Neural progenitor cell (in vitro differentiated cells): ENCODE measurements around the gene RASGRP3. TPM values are rescaled to one million over a fixed set of nuclear protein-coding genes. Genes with fewer than 3 reads are reported as not detected.

Source experiments
- DNase-seq: peaks from one replicate; pipeline ENCODE4 v3.0.0-alpha.2; 2016; ENCODE audit warnings: low spot score
- H2AFZ ChIP-seq: fragments of 200-600 bp; sonication (generic); replicated peaks from 2 replicates; pipeline ENCODE4 v1.6.1; 2016; ENCODE audit warnings: antibody characterized with exemption
- H3F3A ChIP-seq: fragments of 200-600 bp; sonication (generic); 2 replicates; pipeline ENCODE4 v1.6.1; 2016; ENCODE audit warnings: antibody characterized with exemption, low read depth
- H3K27ac ChIP-seq: fragments of 200-600 bp; sonication (generic); 2 replicates; pipeline ENCODE4 v1.5.1; 2016; ENCODE audit warnings: mild to moderate bottlenecking
- H3K27me3 ChIP-seq: fragments of 200-600 bp; sonication (generic); 2 replicates; pipeline ENCODE4 v1.6.1; 2016; ENCODE audit warnings: mild to moderate bottlenecking, moderate library complexity
- H3K36me3 ChIP-seq: fragments of 200-600 bp; sonication (generic); 2 replicates; pipeline ENCODE4 v1.5.1; 2016
- H3K4me1 ChIP-seq: fragments of 200-600 bp; sonication (generic); 2 replicates; pipeline ENCODE4 v1.6.1; 2016; ENCODE audit warnings: mixed run types
- H3K4me2 ChIP-seq: fragments of 200-600 bp; sonication (generic); 2 replicates; pipeline ENCODE4 v1.6.1; 2016
- H3K4me3 ChIP-seq: fragments of 200-600 bp; sonication (generic); 2 replicates; pipeline ENCODE4 v1.5.1; 2016
- H3K79me2 ChIP-seq: fragments of 200-600 bp; sonication (generic); 2 replicates; pipeline ENCODE4 v1.6.1; 2016; ENCODE audit warnings: low read depth
- H3K9ac ChIP-seq: fragments of 200-600 bp; sonication (generic); 2 replicates; pipeline ENCODE4 v1.6.1; 2016
- H3K9me3 ChIP-seq: fragments of 200-600 bp; sonication (generic); 2 replicates; pipeline ENCODE4 v1.5.1; 2016; ENCODE audit warnings: low read depth
- H4K20me1 ChIP-seq: fragments of 200-600 bp; sonication (generic); 2 replicates; pipeline ENCODE4 v1.6.1; 2016; ENCODE audit warnings: low read depth
- H3K27ac Mint-ChIP-seq: 3 replicates; pipeline ENCODE4 v1.8.0; 2021; ENCODE audit warnings: mixed read lengths
- H3K27me3 Mint-ChIP-seq: 2 replicates; pipeline ENCODE4 v1.8.0; 2022; ENCODE audit warnings: low read depth, mild to moderate bottlenecking, inconsistent platforms, moderate library complexity, mixed read lengths; ENCODE audit not compliant: insufficient read depth
- H3K36me3 Mint-ChIP-seq: 3 replicates; pipeline ENCODE4 v1.8.0; 2021; ENCODE audit warnings: mixed read lengths
- H3K4me1 Mint-ChIP-seq: 3 replicates; pipeline ENCODE4 v1.8.0; 2021; ENCODE audit warnings: mixed read lengths
- H3K4me3 Mint-ChIP-seq: 3 replicates; pipeline ENCODE4 v1.8.0; 2021; ENCODE audit warnings: mild to moderate bottlenecking, moderate library complexity, mixed read lengths
- H3K9me3 Mint-ChIP-seq: 3 replicates; pipeline ENCODE4 v1.8.0; 2020; ENCODE audit warnings: mixed read lengths
- EZH2 ChIP-seq: fragments of 200-600 bp; sonication (generic); IDR thresholded peaks from 2 replicates; pipeline ENCODE4 v1.6.1; 2017; ENCODE audit warnings: antibody characterized with exemption, mild to moderate bottlenecking, moderate library complexity
- EZH2phosphoT487 ChIP-seq: fragments of 200-600 bp; sonication (generic); IDR thresholded peaks from 2 replicates; pipeline ENCODE4 v1.6.1; 2017; ENCODE audit warnings: antibody characterized with exemption
- total RNA-seq: library from RNA; depleted of rRNA; stranded (reverse); fragments of >200 nt; gene quantifications from 2 replicates; pipeline ENCODE4 v1.2.3, GENCODE V29; 2015; ENCODE audit warnings: low replicate concordance
- TF ChIP-seq, protein P1 (sequence below): fragments of 200-600 bp; sonication (generic); IDR thresholded peaks from 2 replicates; pipeline ENCODE4 v1.5.1; 2017; ENCODE audit warnings: antibody characterized with exemption, mild to moderate bottlenecking

Gene RASGRP3
- total RNA-seq, 1 donor from 2014 or later, result not detected

DNA sequence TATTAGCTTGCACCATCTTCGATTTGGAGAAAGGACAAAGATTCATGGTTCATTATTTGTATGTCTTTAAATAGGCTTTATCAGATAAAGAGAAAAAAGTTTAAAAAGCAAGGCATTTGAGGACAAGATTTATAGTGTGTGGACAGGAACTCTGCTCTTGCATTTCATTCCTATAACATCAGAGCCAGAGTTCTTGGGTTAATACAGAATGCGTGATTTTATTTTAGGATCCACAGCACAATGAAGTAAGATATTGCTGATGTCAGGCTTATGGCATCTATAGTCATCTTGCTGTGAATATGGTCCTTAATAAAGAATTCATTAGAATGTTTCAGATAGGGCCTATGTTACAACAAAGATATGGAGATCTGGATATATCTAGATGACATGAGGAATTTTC lies 19.7 kb downstream of the RASGRP3 start:
- Mint-ChIP-seq H3K4me3 (no peak overlapping the region), H3K27me3 (peaks cover 2% of the 10 kb centered on the region), H3K9me3 (no peaks in the 10 kb centered on the region), H3K36me3 (no peaks in the 10 kb centered on the region), H3K27ac (no peak overlapping the region), H3K4me1 (peaks cover 12% of the 10 kb centered on the region)
- no peaks in the 10 kb centered on the region for H3K9me3 ChIP-seq
- H3K27me3 ChIP-seq, result no peaks in the 10 kb centered on the region
- no peaks in the 10 kb centered on the region for H3F3A ChIP-seq
- no peaks in the 10 kb centered on the region for H4K20me1 ChIP-seq
- DNase-seq, result no peak
- no peak overlapping the region for H3K27ac ChIP-seq
- no peak overlapping the region for H2AFZ ChIP-seq
- no peaks in the 10 kb centered on the region for H3K79me2 ChIP-seq
- no peak overlapping the region for H3K9ac ChIP-seq
- TF ChIP-seq, protein P1, sequence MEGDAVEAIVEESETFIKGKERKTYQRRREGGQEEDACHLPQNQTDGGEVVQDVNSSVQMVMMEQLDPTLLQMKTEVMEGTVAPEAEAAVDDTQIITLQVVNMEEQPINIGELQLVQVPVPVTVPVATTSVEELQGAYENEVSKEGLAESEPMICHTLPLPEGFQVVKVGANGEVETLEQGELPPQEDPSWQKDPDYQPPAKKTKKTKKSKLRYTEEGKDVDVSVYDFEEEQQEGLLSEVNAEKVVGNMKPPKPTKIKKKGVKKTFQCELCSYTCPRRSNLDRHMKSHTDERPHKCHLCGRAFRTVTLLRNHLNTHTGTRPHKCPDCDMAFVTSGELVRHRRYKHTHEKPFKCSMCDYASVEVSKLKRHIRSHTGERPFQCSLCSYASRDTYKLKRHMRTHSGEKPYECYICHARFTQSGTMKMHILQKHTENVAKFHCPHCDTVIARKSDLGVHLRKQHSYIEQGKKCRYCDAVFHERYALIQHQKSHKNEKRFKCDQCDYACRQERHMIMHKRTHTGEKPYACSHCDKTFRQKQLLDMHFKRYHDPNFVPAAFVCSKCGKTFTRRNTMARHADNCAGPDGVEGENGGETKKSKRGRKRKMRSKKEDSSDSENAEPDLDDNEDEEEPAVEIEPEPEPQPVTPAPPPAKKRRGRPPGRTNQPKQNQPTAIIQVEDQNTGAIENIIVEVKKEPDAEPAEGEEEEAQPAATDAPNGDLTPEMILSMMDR, result no peak
- TF ChIP-seq EZH2phosphoT487, result no peak
- no peak overlapping the region for H3K4me2 ChIP-seq
- no peak overlapping the region for H3K4me3 ChIP-seq
- no peaks in the 10 kb centered on the region for H3K36me3 ChIP-seq
- peaks cover 3% of the 10 kb centered on the region for H3K4me1 ChIP-seq

DNA sequence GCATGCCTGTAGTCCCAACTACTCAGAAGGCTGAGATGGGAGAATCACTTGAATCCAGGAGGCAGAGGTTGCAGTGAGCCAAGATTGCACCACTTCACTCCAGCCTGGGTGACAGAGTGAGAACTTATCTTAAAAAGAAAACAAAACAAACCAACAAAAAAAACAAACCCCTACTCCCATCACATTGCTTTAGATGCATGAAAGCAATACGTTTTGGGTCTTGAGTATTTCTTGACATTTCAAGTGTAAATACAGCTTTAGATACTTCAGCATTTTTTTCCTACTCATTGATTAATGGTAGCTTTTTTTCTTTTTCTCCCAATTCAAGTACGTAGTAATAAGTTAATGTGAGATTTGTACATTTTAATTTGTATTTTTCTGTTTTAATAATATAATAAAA lies 20.3 kb downstream of the RASGRP3 start:
- H3K4me2 ChIP-seq, result no peak overlapping the region
- DNase-seq, result no peak
- no peak overlapping the region for H3K4me3 Mint-ChIP-seq

DNA sequence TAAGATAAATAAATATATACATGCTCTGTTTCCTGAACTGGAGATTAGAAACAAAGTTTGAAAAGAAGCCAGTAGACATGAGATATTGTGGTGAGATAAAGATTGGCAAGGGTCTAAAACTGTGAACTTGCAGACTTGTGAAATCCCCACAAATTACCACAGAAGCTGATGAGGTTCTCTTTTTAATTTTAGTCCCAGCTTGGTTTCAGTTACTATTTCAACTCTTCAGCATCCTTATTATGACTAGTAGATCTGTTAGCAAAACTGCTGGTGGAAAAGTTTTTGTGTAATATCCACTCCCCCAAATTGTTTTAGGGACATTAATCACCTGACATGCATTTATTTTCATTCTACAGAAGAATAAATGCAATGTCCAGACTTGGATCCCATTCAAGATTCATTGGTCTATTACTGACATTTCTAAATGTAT lies 20.8 kb downstream of the RASGRP3 start:
- H3K27me3 ChIP-seq, result no peaks in the 10 kb centered on the region
- H3K4me1 ChIP-seq, result peaks cover 3% of the 10 kb centered on the region
- no peaks in the 10 kb centered on the region for H3K36me3 ChIP-seq
- H3K4me1 Mint-ChIP-seq, result peaks cover 12% of the 10 kb centered on the region
- no peaks in the 10 kb centered on the region for H3K9me3 ChIP-seq
- DNase-seq, result no peak
- H3K27me3 Mint-ChIP-seq, result peaks cover 2% of the 10 kb centered on the region
- no peak overlapping the region for H3K4me3 ChIP-seq
- H3K27ac Mint-ChIP-seq, result no peak overlapping the region
- H3K9me3 Mint-ChIP-seq, result no peaks in the 10 kb centered on the region
- no peak overlapping the region for H3K9ac ChIP-seq
- no peaks in the 10 kb centered on the region for H3K36me3 Mint-ChIP-seq
- no peak overlapping the region for H3K4me2 ChIP-seq
- TF ChIP-seq EZH2phosphoT487 (no peak), EZH2 (no peak)
- TF ChIP-seq, protein P1, result no peak
- no peaks in the 10 kb centered on the region for H3K79me2 ChIP-seq
- no peaks in the 10 kb centered on the region for H4K20me1 ChIP-seq
- no peak overlapping the region for H3K4me3 Mint-ChIP-seq
- H3F3A ChIP-seq, result no peaks in the 10 kb centered on the region
- H3K27ac ChIP-seq, result no peak overlapping the region
- no peak overlapping the region for H2AFZ ChIP-seq

More for the DNA sequence above, 20.3 kb downstream of the RASGRP3 start:
- no peak overlapping the region for H3K27ac ChIP-seq
- H3K4me1 ChIP-seq, result peaks cover 3% of the 10 kb centered on the region
- H3K36me3 ChIP-seq, result no peaks in the 10 kb centered on the region
- no peaks in the 10 kb centered on the region for H3K36me3 Mint-ChIP-seq
- no peaks in the 10 kb centered on the region for H3K27me3 ChIP-seq
- H3K9ac ChIP-seq, result no peak overlapping the region
- H3K27me3 Mint-ChIP-seq, result peaks cover 2% of the 10 kb centered on the region
- peaks cover 12% of the 10 kb centered on the region for H3K4me1 Mint-ChIP-seq
- no peak overlapping the region for H2AFZ ChIP-seq
- H3K27ac Mint-ChIP-seq, result no peak overlapping the region
- no peaks in the 10 kb centered on the region for H3K9me3 Mint-ChIP-seq
- no peaks in the 10 kb centered on the region for H3K9me3 ChIP-seq
- no peak overlapping the region for H3K4me3 ChIP-seq
- H3F3A ChIP-seq, result no peaks in the 10 kb centered on the region
- no peaks in the 10 kb centered on the region for H4K20me1 ChIP-seq
- TF ChIP-seq EZH2phosphoT487, result no peak
- TF ChIP-seq, protein P1, result no peak
- TF ChIP-seq EZH2, result no peak
- H3K79me2 ChIP-seq, result no peaks in the 10 kb centered on the region
